Measurements from ENCODE around the gene DBP. TPM values are rescaled to one million over a fixed set of nuclear protein-coding genes. Genes with fewer than 3 reads are reported as not detected.

The DBP gene
- total RNA-seq, 2 donors from 2014 or later, result 8.2 to 13.4 TPM

DNA sequence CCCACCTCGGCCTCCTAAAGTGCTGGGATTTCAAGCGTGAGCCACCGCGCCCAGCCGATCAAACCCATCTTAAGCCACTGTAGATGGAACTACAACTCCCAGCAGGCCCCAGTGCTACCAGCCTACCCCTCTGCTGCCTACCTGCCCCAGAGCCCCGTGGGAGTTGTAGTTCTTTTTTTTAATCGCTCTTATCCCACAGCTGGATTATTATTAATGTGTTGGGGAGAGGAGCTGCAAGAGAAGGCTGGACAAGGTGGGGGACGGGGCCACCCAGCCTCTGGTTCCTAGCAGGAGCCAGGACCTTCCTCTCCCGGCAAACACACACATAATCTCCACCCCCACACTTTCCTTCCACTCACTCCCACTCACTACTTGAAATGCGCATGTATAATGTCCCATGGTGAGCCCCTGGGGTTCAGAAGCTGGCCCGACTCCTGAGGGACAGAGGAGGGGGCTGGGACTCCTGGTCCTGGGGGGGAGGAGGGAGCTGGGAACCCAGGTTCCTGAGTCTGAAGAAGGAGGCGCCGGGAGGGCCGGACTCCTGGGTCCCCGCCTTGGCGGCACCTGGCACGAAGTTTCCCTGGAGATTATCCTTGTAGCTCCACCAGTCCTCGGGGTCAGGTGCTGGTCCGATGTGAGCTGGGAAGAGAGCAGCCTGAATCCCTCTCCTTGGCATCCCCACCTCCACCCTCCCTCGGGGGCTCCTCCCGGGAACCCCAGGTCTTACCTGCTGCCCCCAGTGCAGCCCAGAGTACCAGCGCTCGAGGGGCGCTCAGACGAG, 7.8 kb upstream of the DBP start:
- Mint-ChIP-seq H3K4me3 (peak overlapping the region; percentile 94 to 98), H3K36me3 (ENCODE audit: insufficient read depth in 2 of 2) (no peaks in the 10 kb centered on the region), H3K27ac (peak overlapping the region; percentile 11), H3K4me1 (ENCODE audit: low read depth) (peaks cover 40% of the 10 kb centered on the region), H3K27me3 (ENCODE audit: low read depth) (no peaks in the 10 kb centered on the region), H3K9me3 (no peaks in the 10 kb centered on the region)
- peak; percentile 78 to 82 for DNase-seq
- ATAC-seq (replicated peaks in 1 of 2), result peak; percentile 69 to 71

DNA sequence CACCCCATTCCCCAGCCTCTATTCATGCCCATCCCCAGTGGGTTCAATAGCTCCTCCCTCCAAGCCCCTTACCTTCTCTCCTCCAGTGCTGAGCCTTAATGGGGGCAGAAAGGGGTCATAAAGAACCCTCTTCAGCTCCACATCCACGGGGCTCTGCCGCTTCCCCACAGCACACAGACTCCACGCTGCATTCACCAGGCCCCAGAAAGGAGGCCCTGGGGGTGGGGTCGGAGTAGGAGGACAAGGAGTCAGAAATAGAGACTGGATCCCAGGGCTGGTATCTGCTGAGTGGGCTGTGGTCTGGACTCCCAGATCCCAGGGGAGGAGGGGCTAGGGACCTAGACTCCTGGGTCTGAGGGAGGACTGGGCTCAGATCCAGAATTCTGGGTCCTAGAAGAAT, 7.2 kb upstream of the DBP start:
- Mint-ChIP-seq H3K9me3 (no peaks in the 10 kb centered on the region), H3K36me3 (ENCODE audit: insufficient read depth in 2 of 2) (no peaks in the 10 kb centered on the region), H3K27me3 (ENCODE audit: low read depth) (no peaks in the 10 kb centered on the region), H3K27ac (no peak overlapping the region), H3K4me3 (no peak overlapping the region), H3K4me1 (ENCODE audit: low read depth) (peaks cover 34% of the 10 kb centered on the region)
- DNase-seq (no peak), ATAC-seq (replicated peaks in 1 of 2) (no peak)

DNA sequence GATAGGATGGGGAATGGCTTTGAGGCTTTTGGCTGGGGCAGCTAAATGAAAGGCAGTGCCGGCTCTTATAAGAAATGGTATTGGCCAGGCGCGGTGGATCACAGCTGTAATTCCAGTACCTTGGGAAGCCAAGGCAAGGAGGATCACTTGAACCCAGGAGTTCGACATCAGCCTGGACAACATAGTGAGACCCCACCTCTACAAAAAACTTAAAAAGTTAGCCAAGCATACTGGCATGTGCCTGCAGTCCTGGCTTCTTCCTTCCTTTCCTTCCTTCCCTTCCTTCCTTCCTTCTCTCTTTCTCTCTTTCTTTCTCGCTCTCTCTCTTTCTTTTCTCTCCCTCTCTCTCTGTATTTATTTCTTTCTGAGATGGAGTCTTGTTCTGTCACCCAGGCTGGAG, 5.7 kb upstream of the DBP start:
- ATAC-seq (replicated peaks in 1 of 2), result no peak
- peaks cover 2 to 5% of the 10 kb centered on the region in 2 donors for H3K9me3 Mint-ChIP-seq
- H3K4me3 Mint-ChIP-seq, result no peak overlapping the region
- H3K27me3 Mint-ChIP-seq (ENCODE audit: low read depth), result no peaks in the 10 kb centered on the region
- peaks cover 0 to 4% of the 10 kb centered on the region in 2 donors for H3K36me3 Mint-ChIP-seq (ENCODE audit: insufficient read depth in 2 of 2)
- peaks cover 36% of the 10 kb centered on the region for H3K4me1 Mint-ChIP-seq (ENCODE audit: low read depth)
- no peak for DNase-seq
- H3K27ac Mint-ChIP-seq, result no peak overlapping the region

DNA sequence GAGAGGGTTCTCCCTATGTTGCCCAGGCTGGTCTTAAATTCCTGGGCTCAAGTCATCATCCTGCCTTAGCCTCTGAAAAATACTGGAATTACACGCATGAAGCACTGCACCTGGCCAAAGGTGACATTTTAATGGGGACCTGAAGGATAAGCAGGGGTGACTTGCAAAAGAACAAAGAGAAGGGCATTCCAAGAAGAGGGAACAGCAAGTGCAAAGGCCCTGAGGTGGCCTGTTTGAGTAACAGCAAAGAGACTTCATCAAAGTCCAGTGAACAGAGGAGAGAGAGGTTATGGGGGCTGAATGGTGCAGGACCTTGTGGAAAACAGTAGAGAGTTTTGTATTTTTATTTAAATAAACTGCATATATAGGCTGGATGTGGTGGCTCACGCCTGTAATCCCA, 4.7 kb upstream of the DBP start:
- no peak for DNase-seq
- H3K4me3 Mint-ChIP-seq, result no peak overlapping the region
- H3K27me3 Mint-ChIP-seq (ENCODE audit: low read depth), result no peaks in the 10 kb centered on the region
- peaks cover 29% of the 10 kb centered on the region for H3K4me1 Mint-ChIP-seq (ENCODE audit: low read depth)
- no peak overlapping the region for H3K27ac Mint-ChIP-seq
- ATAC-seq (replicated peaks in 1 of 2), result no peak
- peaks cover 2 to 5% of the 10 kb centered on the region in 2 donors for H3K9me3 Mint-ChIP-seq
- H3K36me3 Mint-ChIP-seq (ENCODE audit: insufficient read depth in 2 of 2), result peaks cover 0 to 4% of the 10 kb centered on the region in 2 donors

DNA sequence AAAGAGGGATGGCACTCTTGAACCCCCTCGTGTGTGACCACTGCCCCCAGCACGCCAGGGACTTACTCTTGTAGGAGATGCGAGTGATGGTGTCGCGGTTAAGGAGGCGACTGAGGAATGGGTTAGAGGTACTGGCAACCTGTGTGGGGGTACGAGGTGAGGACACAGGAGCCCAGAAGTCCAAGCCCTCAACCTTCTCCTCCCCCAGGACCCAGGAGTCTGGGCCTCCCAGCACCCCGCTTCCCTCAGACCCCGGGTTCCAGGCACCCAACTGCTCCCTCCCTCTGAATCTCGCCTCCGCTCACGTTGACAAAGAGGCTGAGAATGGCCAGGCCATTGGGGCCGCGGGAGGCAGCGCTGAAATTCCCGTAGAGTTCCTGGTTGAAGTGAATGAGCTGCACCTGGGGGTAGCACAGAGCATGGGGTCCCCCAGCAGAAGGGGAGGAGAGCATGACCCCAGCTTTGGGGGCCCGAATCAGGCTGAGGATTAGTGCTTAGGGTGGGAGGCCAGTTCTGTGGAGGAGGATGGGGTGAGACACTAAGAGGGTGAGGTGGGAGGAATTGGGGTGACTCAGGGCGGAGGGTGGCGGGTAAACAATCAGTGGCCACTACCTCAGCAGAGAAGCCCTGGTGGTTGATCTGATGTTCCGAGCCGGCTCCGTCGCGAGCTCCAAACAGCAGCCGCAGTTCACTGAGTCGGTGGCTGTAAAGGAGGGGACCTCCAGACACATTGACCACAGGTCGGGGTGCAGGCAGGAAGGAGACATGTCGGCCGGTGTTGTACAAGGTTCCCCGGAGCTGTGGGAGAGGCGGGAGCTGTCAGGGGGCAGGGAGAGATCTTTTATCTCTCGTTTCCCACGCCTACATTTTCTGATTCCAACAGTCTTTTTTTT, 2.5 kb upstream of the DBP start:
- H3K4me3 Mint-ChIP-seq, result peak overlapping the region in 1 of 2 donors; percentile 49
- no peaks in the 10 kb centered on the region for H3K27me3 Mint-ChIP-seq (ENCODE audit: low read depth)
- no peak overlapping the region for H3K27ac Mint-ChIP-seq
- DNase-seq (no peak), ATAC-seq (replicated peaks in 1 of 2) (no peak)
- H3K9me3 Mint-ChIP-seq, result peaks cover 2 to 5% of the 10 kb centered on the region in 2 donors
- H3K4me1 Mint-ChIP-seq (ENCODE audit: low read depth), result peaks cover 25% of the 10 kb centered on the region
- peaks cover 0 to 4% of the 10 kb centered on the region in 2 donors for H3K36me3 Mint-ChIP-seq (ENCODE audit: insufficient read depth in 2 of 2)

DNA sequence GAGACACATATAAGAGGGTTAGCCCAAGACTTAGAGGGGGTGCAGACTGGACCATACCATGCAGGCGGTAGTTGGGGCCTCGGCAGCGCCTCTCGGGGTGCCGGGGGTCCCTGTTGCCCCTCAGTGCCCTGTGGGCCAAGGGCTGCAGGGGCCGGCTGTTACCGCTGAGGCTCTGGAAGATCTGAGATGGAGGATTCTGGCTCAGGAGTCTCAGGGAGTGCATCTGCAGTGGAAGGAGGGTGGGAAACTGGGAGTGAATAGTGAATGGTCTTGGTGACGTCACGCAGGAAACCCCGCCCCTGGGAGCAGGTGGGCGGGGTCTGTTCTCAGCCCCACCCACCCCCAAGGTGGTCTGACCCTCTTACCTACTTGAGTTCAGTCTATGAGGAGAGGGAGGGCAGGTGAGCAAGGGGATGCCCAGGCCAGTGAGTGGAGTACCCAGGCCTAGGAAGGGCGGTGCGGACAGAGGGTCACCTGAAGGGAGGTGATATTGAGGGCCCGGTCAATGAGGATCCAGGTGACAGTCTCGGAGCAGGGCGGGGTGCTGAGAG, 1.7 kb upstream of the DBP start:
- DNase-seq (no peak), ATAC-seq (replicated peaks in 1 of 2) (no peak)
- Mint-ChIP-seq H3K36me3 (ENCODE audit: insufficient read depth in 2 of 2) (peaks cover 0 to 4% of the 10 kb centered on the region in 2 donors), H3K4me1 (ENCODE audit: low read depth) (peaks cover 33% of the 10 kb centered on the region), H3K27ac (peak overlapping the region; percentile 74), H3K27me3 (ENCODE audit: low read depth) (no peaks in the 10 kb centered on the region), H3K9me3 (peaks cover 2 to 5% of the 10 kb centered on the region in 2 donors), H3K4me3 (peak overlapping the region; percentile 90 to 92)

DNA sequence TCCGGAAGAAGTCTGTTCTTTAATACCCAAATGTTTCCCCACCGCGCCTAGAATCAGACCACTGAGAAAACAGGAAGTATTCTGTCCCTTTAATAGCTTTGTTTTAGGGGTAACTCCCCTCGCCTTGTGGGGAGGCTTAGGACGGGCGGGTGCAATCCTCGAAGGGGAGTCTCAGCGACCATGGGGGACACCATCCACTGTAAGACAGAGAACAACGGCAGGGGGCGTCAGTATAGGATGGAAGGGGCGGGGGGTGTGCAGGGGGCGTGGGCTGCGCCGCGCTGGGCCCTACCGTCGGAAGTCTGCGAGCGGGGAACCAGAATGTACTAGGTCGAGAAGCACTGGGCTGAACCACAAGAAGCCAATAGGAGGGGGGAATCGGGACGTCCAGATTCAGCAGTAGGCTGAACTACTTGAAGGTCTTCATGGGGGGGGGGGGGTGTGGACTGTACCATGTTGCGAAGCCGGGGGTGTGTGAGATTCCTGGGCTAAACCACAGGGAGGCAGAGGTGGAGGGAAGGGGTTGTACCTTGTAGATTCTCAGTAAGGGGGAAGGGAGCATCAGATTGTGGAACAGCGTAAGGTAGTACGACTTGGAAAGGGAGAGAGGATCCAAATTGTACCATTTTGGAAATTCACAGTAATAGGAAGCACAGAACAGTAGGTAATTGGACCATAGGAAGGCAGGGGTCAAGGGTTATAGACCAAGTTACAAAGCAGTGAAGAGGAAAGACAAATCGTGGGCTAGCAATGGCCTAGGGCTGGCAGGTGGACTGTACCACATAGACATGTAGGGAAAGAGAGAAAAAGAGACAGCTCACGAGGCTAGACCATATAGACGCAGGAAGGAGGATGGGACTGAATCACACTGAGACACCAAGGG, 1.0 kb upstream of the DBP start:
- Mint-ChIP-seq H3K9me3 (peaks cover 2 to 5% of the 10 kb centered on the region in 2 donors), H3K4me1 (ENCODE audit: low read depth) (peaks cover 40% of the 10 kb centered on the region), H3K4me3 (peak overlapping the region; percentile 90 to 92), H3K36me3 (ENCODE audit: insufficient read depth in 2 of 2) (peaks cover 0 to 4% of the 10 kb centered on the region in 2 donors), H3K27ac (peak overlapping the region; percentile 74), H3K27me3 (ENCODE audit: low read depth) (no peaks in the 10 kb centered on the region)
- DNase-seq (peak; percentile 84 to 88), ATAC-seq (replicated peaks in 1 of 2) (peak; percentile 38 to 43)

DNA sequence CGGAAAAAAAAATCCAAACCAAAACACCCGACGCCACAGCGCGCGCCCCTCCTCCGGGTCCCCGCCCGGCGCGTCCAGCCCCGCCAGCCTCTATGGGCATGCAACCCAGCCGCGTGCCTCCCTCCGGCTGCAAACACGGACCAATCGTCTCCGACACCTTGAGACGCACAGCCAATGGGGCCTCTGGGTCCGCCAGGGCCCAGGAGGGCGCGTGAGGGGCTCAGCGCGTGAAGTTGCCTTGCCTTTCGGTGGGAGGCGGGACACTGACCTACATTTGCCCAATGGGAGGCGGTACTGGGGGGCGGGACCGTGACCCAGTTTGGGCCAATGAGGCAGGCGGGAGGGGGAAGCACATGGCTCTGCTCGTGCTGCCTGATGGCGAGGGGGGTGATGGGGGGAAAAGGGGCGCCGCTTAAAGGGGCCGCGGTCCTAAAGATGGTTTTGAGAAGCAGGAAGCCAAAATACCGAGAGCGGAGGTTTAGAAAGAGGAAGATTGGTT, 319 bp upstream of the DBP start:
- DNase-seq, result peak; percentile 98 to 99
- peak; percentile 77 to 80 for ATAC-seq (replicated peaks in 1 of 2)
- H3K36me3 Mint-ChIP-seq (ENCODE audit: insufficient read depth in 2 of 2), result peaks cover 0 to 4% of the 10 kb centered on the region in 2 donors
- H3K4me3 Mint-ChIP-seq, result peak overlapping the region; percentile 90 to 92
- H3K27me3 Mint-ChIP-seq (ENCODE audit: low read depth), result no peaks in the 10 kb centered on the region
- H3K9me3 Mint-ChIP-seq, result peaks cover 2 to 5% of the 10 kb centered on the region in 2 donors
- H3K27ac Mint-ChIP-seq, result peak overlapping the region; percentile 74
- H3K4me1 Mint-ChIP-seq (ENCODE audit: low read depth), result peaks cover 47% of the 10 kb centered on the region

DNA sequence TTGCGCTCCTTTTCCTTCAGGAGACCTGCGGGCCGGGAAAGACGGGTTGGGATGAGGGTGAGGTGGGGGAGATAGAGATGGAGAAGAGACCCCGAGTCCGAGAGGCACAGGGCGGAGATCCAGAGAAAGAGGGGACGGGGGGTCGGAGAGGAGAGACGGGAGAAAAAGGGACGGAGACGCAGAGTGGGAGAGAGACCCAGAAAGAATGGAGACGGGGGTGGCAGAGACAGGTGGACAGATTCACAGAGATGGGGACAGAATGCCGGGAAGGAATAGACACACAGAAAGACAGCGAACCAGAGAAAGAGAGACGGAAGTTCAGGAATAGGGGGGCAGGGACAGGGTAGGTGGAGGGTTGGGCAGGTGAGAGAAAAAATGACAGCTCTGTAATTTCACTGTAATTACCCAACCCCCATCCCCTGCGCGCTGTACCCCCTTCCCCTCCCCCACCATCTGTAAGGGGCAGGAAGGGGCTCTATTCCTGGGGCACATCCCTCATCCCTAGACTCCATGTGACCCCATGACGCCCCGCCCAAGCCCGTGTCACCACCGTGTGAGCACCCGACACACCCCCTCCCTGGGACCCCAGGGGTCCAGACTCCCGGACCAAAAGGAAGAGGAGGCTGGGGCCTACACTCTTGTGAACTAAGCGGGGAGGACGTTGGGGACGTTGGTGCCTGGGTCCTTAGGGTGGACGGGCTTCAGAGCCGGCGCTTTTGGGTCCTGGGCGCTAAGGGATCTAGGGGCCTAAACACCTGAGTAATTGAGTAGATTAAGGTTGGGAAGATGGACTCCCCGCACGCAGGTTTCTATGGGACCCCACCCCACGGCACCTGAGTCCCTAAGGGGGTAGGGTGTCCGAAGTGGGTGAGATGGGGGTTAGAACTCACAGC, 967 bp downstream of the DBP start:
- H3K4me1 Mint-ChIP-seq (ENCODE audit: low read depth), result peaks cover 50% of the 10 kb centered on the region
- H3K27me3 Mint-ChIP-seq (ENCODE audit: low read depth), result no peaks in the 10 kb centered on the region
- peaks cover 2 to 5% of the 10 kb centered on the region in 2 donors for H3K9me3 Mint-ChIP-seq
- peak in 1 of 2 donors; percentile 49 for DNase-seq
- H3K4me3 Mint-ChIP-seq, result peak overlapping the region; percentile 90 to 92
- ATAC-seq (replicated peaks in 1 of 2), result no peak
- peaks cover 0 to 4% of the 10 kb centered on the region in 2 donors for H3K36me3 Mint-ChIP-seq (ENCODE audit: insufficient read depth in 2 of 2)
- H3K27ac Mint-ChIP-seq, result peak overlapping the region; percentile 79

DNA sequence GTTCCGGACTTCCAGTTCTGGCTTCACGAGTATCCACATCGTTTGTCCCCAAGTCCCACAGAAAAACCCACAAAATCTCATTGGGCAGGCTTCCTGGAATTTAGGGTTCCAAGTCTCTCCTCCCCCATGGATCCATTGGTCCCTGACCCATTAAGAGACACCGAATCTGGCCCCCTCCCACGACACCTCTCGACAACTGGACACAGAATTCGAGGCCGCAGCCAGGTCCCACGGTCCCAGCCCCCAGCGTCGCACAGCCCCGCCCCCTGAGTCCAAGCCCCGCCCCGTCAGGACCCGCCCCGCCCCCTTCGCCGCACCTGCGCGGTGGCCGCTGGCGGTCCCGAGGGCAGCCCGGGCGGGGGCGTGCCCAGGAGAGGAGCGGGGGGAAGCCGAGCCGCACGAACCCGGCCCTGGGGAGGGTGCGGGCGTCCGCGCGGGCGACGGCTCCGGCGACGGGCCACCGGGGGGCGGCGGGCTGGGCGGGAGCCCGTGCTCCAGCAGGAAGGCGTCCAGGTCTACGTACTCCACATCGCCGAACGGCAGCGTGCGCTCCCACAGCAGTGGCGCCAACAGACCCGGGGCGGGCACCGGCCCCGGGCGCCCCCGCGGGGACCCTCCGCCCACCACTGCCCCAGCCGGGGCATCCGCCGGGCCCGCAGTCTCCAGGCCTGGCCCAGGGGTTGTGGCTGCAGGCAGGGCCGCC, 1.8 kb downstream of the DBP start:
- DNase-seq (peak; percentile 80 to 83), ATAC-seq (replicated peaks in 1 of 2) (peak; percentile 11 to 13)
- peaks cover 54% of the 10 kb centered on the region for H3K4me1 Mint-ChIP-seq (ENCODE audit: low read depth)
- peaks cover 2 to 5% of the 10 kb centered on the region in 2 donors for H3K9me3 Mint-ChIP-seq
- no peaks in the 10 kb centered on the region for H3K27me3 Mint-ChIP-seq (ENCODE audit: low read depth)
- peaks cover 0 to 4% of the 10 kb centered on the region in 2 donors for H3K36me3 Mint-ChIP-seq (ENCODE audit: insufficient read depth in 2 of 2)
- H3K4me3 Mint-ChIP-seq, result peak overlapping the region; percentile 90 to 92
- H3K27ac Mint-ChIP-seq, result peak overlapping the region; percentile 81

Data from activated T-cell treated with anti-CD3 and anti-CD28 coated beads, Interleukin-2, amount 50 U/mL, for 72 hours (primary cell).